ENCODE measurements around the gene RAMACL.
A peak's percentile ranks its signal among the peaks of the same experiment; 100 is the strongest.

DNA sequence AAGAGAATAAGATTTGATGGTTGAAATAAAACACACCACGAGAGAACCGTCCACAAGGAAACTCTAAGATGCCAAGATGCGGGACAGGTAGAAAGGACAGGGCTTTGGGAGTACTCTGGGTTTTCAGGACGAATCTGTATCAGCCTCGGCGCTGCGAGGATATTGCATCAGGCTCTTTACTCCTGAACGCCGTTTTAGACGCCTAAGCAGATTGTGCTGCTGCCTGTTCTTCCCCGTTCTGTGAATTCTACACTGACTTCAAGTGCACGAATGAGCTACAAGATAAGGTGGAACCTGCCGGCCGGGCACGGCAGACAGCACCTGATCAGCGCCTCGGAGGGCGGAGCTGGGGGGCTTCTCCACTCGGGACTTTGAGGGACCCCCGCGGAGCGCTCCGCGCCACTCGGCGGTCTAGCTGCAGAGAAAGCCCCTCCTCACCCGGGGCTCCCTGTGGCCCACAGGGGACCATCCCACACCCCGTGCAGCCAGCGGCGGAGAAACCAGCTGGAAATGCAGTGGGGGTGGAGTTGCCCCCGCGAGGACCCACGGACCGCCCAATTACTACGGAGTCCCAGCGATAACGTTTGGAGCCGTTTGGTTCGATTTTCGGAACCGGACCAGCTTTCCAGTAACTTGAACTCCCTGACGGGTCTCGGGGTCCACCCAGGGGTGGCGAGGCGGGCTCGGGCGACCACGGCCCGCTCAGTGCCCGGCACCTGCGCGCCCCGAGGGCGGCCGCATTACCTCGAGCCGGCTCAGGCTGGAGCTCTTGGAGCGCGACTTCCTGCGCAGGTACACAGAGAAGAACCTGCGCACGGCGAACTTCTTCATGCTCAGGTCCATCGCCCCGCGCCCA lies 39.9 kb upstream of the RAMACL start:
- TF ChIP-seq, protein P1, sequence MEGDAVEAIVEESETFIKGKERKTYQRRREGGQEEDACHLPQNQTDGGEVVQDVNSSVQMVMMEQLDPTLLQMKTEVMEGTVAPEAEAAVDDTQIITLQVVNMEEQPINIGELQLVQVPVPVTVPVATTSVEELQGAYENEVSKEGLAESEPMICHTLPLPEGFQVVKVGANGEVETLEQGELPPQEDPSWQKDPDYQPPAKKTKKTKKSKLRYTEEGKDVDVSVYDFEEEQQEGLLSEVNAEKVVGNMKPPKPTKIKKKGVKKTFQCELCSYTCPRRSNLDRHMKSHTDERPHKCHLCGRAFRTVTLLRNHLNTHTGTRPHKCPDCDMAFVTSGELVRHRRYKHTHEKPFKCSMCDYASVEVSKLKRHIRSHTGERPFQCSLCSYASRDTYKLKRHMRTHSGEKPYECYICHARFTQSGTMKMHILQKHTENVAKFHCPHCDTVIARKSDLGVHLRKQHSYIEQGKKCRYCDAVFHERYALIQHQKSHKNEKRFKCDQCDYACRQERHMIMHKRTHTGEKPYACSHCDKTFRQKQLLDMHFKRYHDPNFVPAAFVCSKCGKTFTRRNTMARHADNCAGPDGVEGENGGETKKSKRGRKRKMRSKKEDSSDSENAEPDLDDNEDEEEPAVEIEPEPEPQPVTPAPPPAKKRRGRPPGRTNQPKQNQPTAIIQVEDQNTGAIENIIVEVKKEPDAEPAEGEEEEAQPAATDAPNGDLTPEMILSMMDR (IDR thresholded peaks at IDR 0.05), result no peak
- peak in 2 of 3 donors; percentile 8 to 40 for TF ChIP-seq POLR2A (IDR thresholded peaks at IDR 0.05)
